ENCODE measurements around the gene ADCY9.

The ADCY9 gene

DNA sequence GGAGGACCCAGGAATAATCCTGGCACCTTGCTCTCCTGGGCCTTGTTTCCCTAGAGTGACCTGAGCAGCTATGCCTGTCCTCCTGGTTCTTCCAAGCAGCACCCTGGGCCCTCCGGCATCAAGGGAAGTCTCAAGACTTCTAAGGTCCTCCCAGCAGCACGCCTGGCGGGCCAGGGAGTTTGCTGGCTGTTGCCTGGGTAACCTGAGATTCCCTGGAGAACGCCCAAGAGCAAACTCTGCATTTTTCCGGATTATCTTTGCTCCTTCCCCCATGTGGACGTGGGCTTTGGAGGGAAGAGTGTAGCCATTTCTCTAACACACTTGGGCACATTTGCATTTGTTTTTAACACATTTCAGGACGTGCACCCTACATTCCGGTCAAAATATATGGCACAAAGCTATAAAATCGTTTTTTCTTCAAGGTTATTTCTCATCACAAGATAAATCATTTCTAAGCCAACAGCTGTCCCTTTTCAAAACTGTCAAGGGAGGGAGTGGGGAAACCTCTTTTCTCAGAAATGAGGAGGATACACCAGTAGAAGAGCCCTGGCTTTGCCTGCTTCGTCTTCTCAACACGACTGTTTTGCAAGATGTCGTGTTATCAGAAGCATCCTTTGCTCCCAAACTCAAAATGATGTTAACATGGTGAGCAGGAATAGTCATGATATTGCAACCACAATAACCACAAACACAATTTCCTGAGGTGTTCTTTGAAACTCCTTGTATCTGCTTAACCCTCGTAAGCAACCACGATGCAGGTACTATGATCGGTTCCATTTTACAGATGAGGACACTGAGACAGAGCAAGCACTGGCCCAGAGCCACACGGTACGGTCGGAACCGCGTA is 116.5 kb downstream of the ADCY9 start:
- DNase-seq, result no peak

DNA sequence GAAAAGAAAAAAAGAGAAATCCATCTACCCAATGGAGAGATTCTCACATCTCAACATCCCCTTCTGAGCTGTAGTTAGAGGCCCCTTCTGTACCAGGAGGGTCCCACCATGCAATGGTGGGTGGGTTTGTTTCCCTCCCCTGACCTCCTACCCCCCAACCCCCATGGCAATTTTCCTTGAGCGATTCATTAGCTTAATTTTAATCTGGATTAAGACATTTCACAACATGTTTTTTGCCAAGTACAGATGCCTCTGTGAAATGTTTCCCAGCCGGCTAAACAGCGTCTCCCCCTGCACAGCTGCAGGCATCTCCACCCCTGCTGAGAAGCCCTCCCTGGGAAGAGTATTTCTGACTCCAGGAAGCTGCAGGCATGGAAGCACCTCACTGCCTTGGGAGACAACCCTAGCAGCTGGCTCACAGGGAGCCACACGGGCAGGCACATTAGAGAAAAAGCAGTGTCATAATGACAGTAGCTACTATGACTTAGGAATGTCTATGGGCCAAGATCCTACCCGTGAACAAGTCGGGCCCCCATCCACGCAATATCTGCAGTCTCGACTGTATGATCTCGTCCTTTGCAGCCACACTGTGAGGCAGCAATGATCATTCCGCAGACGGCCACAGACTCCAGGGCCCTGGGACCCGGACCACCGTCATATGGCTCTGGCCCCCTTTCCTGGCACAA is 117.3 kb downstream of the ADCY9 start:
- DNase-seq, result no peak

DNA sequence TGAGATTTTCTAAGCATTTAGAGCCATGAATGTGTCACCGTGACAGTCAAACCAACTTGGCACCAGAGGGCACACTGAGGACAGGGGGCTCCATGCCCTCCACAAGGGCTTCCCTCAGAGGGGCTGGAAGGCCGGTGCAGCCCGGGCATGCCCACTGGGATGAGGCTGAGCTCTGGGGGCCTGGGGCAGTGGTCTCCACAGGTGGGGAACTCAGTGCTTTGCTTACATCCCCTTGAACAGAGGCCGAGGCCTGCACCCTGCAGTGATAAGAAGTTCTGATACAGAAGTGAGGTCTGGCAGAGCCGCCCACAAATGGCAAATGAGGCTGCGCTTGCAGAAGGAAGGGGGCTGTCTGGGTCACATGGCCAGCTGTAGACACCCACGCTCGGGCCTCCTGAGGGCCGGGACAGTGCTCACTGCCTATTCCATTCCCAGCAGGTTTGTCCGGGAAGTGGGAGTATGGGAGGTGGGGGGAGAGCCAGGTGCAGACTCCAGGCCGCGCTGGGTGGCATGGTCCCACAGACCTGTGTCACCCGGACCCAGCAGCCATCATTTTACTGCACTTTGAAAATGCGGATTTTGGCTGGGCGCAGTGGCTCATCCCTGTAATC is 118.9 kb downstream of the ADCY9 start:
- DNase-seq, result no peak

DNA sequence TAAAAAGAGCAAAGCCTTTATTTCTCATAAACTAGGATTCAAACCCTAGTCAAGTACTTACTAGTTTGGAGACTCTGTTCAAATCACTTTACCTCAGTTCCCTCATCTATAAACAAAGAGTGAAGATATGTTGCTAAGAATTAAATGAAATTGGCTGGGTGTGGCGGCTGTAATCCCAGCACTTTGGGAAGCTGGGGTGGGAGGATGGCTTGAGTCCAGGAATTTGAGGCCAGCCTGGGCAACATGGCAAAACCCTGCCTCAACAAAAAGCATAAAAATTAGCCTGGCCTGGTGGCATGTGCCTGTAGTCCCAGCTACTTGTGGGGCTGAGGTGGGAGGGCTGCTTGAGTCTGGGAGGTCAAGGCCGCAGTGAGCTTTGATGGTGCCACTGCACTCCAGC is 121.2 kb downstream of the ADCY9 start:
- DNase-seq, result no peak

DNA sequence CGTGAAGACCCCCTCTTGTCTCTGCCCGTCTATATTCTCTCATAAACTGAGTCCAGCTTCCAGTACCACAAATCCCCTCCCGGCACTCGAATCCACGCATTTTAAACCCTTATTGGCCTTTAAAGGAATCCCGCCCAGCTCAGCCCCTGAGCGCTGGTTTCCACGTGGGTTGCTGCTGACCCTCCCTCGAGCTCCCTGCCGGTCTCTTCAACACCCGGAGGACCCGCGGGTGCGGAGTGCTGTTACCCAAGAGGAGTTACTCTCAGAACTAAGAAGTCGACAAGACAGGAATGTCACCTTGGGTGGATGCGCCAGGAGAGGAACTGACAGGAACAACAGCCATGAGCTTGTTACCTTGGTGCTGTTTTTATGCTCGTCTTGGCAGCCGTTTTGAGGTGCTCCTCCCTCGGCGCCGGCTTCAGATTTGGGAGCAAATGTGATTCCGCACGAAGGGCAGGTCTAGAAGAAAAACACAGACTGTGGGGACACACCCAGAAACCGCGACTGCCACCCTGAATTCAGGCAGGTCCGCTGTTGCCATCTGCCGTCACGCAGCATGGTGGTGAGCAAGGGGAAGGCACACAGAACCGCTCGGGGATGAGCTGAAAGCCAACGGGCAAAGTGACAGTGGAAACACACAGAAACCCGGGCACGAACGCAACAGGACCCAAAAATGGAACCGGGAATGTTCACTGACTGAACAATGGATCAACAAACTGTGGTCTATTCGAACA is 123.0 kb downstream of the ADCY9 start:
- DNase-seq, result no peak

DNA sequence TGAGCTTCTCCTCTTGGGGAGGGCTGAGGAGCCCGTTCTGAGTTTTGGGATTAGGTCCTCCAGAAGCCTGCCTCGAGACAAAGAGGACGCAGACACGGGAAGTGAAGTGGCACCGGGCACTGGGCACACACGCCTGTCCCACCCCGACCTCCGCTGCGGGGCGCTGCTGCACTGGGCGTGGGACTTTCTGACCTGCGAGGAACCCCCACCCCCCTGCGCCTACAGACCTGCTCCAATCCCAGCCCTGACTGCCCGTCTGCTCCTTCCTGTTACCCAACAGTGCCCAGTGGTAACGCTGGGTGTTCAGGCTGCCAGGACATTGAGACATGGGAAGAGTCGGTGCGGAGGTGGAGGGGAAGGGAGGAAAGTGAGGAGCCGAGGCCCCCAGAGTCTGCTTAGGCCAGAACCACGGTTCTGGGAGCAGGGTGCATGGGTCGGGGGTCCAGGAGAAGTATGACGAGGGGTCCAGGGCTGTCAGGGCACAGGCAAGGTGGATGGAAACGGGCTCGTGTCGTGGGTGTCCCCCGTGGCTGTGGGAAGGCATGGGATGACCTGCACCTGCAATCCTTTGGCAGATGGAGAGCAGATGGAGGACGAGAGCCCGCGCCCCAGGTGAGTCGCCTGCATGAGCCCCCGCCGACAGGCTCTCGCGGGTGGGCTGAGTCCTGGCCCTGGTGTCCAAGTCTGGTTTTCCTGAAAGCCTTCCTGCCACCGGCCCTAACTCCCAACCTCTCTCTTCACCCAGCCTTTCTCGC is 123.8 kb downstream of the ADCY9 start:
- DNase-seq, result no peak

DNA sequence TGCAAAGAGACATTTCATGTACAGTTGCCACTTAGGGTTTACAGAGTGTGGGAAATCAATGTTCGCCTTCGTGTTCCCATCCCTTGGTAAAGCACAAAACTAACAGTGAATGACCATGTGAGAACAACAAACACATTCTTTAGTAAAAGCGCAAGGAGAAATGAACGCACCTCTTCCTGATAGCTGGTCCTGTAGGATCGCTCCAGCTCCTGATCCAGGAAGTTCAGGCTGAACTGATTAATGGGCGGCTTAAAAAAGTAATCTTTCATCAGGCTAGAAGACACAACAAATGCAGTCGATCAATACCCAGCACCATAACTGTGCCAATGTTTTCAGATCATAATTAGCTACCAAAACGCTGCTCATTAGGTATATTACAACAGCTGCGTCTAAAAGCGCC is 127.4 kb downstream of the ADCY9 start:
- no peak for DNase-seq

DNA sequence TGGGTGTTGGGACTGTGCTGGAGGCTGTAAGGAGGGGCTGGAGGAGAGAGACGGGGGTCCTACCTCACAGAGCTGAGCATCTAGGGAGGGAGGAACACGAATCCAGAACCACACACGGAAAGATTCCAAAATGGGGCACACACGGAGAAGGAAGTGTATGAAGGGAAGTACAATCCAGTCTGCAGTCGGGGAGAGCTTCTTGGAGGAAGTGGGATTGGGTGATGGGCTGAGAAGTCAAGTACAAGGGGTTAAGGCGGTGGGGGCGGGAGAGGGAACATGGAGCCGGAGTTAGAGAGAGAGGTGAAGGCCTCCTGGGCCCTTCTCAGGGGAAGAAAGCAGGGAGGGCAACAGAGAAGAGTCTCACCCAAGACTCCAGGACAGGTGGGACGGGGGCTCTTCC is 128.2 kb downstream of the ADCY9 start:
- DNase-seq, result no peak

DNA sequence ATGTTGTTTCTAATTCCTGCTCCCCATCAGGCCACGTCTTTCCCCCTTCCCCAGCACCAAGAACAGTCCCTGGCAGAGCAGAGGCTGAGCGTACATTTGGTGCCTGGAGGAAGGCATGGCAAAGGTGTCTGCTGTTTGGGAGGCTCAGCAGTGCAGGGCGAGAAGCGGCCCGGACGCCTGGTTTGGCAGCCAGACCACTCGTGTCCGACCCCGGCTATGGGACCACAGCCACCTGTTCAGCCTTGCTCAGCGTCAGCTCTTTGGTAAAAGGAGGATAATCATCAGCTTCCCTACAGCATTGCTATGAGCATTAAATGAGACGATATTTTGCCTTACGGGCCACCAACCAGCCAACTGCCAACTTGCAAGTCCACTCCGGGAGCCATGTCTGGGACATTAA is 129.0 kb downstream of the ADCY9 start:
- no peak for DNase-seq

DNA sequence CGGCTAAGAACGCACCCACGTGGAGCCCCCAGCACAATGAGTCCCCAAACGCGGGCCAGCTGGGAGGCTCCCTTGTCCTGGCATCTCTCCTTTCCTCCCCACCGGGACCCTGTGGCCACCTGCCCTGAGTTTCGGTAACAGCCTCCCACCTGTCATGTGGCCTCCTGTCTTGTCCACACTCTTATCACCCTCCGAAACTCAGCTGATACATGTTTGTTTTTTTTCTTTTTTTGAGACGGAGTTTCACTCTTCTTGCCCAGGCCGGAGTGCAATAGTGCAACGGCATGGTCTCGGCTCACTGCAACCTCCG is 130.1 kb downstream of the ADCY9 start:
- DNase-seq, result no peak

DNA sequence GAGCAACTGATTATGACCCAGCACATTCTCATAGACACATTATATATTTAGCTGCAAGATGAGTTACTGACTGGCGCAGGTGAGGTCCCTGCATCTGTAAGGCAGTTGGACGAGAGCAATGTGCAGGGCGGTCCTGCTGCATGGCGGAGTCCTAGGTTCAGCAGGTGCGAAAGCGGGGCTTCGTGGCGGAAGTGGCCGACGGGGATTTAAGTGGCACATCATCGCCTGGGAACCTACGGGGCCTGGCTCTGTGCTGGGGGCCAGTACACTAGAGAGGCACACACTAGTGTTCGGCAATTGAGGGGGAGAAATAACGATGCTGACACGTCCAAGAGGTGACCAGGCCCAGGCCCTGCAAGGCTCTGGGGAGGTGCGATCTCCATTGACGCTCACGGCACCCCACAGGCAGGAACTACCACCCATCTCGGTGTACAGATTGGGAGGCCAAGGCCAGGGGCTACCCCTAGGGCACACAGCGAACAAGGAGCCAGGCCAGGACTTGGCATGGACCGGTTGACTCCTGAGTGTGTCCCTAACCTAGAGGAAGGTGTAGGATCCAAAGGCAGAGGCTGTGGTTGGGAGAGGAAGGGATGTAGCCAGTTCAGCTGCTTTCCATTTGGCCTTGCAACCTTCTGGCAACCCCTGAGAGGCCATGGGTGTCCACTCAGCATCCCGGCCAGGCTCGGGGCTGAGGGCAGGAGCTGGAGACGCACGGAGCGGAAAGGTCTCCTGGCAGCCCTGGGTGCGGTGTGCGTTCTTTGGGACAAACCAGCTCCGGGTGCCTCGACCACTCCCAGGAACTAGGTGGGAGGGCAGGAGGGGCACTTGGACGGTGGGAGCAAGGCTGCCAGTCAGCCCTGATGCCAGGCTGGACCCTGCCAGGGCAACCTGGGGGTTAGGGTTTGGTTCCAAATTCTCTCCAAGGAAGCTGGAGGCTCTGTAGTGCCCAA is 131.9 kb downstream of the ADCY9 start:
- DNase-seq, result no peak

DNA sequence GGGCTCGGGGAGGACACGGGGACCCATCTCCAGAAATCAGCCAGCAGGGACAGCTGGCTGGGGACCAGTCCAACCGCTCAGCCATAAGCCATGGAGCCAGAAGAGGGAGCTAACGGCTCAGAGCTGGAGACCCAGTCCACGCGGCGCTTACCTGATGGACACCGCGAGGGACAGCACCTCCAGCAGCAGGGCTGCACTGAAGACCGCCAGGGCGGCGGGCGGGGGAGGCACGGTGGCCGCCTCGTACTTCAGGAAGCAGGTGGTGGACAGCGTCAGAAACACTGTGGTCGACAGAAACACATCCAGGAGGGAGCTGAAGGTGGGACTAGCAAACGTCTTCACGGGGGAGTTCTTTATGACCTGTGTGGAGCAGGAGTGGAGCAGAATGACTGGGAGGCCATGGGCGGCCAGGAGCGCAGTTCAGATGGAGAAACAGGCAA is 133.1 kb downstream of the ADCY9 start:
- DNase-seq, result peak; percentile 24 to 33

DNA sequence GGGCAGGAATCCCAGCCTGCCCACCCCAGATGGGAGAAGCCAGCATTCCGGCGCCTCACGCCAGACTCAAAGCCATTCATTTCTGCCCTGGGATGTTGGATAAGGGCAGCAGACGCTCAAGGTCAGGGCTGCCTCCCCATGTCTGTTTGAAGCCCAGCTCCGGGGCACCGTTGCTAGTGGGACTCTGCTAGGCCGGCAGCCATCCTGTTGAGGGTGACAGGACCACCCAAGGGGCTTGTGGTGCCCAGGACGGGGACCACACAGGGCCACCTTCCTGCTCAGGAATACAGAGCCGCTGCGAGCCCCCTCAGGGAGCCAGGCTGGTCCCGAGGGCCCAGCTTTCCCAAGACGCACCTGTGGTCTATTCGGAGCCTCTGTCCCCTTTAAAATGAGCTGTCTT is 134.0 kb downstream of the ADCY9 start:
- no peak for DNase-seq

DNA sequence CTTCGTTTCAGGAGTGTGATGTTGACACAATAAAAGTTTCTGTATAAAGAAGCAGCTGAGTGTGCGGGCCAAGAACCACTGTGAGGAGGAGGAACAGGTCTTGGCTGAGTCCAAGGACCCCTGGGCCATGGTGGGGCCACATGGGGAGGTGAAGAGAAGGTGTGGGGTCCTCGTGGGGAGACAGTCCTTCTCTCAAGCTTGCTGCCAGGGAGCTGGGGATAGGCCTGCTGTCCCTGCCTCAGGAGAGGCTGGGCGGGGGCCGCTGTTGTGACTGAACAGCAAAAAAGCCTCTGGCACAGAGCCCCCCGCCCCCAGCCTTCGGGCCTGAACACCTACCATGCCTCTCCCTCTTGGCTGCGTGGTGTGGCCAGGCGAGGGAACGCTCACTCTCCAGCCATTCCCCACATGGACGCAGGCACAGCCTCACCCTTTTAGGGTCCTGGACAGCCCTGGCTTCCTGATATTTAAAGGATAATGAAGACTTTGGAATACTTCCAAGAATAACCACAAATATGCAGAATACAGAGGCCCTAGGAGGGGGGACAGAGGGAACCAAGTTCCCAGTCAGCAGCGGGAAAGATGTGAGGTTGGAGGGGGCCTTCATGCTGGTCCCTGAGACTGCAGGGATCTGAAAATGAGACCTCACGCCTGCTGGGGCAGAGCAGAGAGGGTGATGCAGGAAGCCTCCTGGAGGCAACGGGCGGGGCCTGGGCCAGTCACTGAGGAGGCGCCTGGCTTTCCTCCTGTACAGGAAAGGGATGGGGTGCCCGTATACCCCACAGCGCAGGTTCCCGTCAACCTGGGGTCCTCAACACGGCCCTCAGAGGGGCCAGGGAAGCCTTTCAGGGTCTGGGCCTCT is 135.8 kb downstream of the ADCY9 start:
- no peak for DNase-seq

DNA sequence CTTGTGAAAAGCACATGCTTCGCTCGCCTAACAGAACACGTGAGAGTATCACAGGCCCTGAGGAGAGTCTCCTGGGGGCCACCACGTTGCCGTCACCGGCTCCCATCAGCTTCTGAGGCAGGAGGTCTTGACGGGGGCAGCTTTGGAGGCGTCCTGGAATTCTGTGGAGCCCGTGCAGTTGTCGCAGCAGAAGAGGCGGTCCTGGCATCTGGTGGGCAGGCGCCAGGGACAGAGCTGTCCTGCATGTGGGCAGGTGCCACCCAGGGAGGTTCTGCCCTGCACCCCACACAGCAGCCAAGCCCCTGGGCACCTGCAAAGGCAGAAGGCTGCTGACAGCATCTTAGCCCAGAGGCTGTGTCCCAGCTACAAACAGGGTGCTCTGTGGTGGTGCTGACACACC is 136.7 kb downstream of the ADCY9 start:
- DNase-seq, result no peak

DNA sequence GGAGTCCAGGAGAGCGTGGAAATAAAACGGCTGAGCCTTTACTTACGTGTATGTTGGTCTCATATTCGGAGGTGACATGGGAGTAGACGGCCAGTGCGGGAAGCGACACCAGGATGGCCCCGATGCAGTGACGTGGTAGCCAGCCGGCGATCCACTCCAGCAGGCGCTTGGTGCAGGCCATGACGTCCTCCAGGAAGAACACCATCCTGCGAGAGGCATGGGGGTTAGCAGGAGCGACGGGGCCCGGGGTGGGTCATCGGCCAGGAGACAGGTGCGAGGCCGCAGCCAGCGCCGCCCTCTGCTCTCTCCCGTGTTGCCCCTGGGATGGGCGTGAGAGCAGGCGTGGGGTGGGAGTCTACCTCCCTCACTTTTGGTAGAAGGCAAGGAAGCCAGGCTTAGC is 137.2 kb downstream of the ADCY9 start:
- no peak for DNase-seq

DNA sequence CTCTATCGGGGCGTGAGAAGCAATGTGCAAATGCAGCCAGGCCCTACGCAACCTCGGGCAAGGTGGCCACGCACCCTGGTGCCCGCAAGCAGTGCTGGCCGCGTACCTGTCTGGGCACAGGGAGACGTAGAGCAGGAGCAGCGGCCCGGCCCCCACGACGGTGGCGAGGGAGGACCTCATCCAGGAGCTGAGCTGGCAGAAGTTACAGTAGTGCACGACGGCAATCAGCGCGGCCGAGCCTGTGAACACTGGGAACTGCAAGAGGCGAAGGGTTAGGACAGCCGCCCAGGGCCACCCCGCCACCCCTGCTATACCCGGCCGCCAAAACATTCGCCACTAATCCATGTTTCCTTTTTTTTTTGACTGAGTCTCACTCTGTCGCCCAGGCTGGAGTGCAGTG is 138.9 kb downstream of the ADCY9 start:
- no peak for DNase-seq

DNA sequence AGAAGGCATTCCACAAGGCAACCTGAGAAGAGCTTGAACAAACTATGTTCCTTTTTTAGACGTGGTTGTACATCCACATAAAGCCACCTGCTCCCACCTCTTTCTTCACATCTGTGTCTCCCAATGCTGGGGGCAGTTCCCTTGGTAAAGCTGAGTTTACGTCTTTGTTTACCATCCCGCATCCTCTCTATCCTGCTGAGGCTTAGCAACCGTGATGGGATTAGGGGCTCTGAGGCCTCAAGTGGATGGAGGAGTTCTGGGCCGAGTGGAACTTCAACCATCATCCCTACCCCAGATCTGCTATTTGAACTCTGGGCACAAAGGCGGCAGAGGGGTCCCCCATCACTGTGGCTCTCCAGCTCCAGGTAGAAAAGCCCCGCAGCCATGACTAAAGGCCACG is 141.5 kb downstream of the ADCY9 start:
- DNase-seq, result no peak

DNA sequence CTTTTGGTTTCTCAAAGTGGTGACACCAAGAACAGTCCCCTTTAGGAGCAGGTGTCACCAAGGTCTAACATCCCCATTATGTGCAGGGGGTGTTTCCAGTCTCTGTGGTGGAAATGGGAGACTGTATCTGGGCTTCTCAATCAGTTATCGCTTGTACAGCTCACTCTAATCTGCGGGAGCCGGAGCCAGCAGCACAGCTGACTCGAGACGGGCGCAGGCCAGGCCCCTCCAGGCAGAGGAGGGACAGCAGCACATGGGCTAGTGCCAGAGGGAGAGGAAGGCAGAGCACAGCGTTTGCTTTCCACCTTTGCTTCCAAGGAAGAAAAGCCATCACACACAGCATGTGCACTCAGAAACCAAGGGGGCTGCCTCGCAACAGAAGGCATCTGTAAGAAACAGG is 144.5 kb downstream of the ADCY9 start:
- no peak for DNase-seq

DNA sequence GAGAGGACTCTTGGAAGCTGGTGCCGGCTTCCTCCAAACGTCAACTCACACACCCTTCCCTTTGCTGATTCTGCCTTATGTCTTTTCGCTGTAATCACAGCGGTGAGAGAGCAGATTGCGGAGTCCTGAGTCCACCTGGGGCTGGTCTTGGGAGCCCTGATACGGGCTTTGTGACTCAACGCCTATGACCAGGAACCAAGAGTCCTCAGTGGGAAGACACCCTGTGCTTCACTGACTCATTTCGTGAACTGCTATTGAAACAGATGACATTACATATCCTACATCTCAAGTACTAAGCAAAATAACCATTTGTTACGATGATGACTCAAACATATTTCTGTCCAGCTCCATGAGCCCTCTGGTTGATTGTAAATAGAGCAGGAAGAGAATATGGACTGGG is 145.0 kb downstream of the ADCY9 start:
- no peak for DNase-seq

DNA sequence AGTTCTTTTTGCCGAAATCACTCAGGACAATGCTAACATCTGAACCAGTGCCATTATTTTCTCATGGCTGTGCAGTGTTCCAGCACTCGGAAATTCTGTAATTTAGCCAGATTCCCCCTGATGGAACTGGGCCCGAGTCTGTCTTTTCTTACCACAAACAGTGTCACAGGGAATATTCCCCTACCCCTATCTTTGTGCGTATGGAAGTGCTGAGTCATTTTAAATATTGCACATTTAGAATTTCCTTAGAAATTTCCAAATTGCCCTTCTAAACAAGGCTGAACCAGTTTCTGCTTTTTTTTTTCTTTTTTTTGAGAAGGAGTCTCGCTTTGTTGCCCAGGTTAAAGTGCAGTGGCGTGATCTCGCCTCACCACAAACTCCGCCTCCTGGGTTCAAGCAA is 147.7 kb downstream of the ADCY9 start:
- no peak for DNase-seq
